Vagina (tissue), 2 donors: Measurements from ENCODE around the gene MT4. TPM values are rescaled to one million over a fixed set of nuclear protein-coding genes. Genes with fewer than 3 reads are reported as not detected.

Source experiments
- DNase-seq, 2 donors: peaks; one replicate each; pipeline ENCODE4 v3.0.0-alpha.2; 2017; ENCODE audit errors: extremely low spot score in 2 of 2
- H3K27ac ChIP-seq: fragments of 200-600 bp; sonication (generic); one replicate; pipeline ENCODE4 v1.5.1; 2019
- H3K27me3 ChIP-seq: fragments of 200-600 bp; sonication (generic); one replicate; pipeline ENCODE4 v1.5.1; 2019
- H3K36me3 ChIP-seq, 2 donors: fragments of 200-600 bp; sonication (generic); one replicate each; pipeline ENCODE4 v1.5.1; 2017 to 2019
- H3K4me1 ChIP-seq: fragments of 200-600 bp; sonication (generic); one replicate; pipeline ENCODE4 v1.5.1; 2019
- H3K4me3 ChIP-seq, 2 donors: fragments of 200-600 bp; sonication (generic); 1 replicate in 1 of 2; 2 replicates in 1 of 2; pipeline ENCODE4 v1.5.1; 2016 to 2019
- H3K9me3 ChIP-seq: fragments of 200-600 bp; sonication (generic); one replicate; pipeline ENCODE4 v1.5.1; 2019
- CTCF ChIP-seq, 3 experiments: fragments of 450-650 bp in 2 of 3; fragments of 200-600 bp in 1 of 3; sonication (generic) in 1 of 3; IDR thresholded peaks; one replicate each; pipeline ENCODE4 v1.5.1; 2017 to 2019; ENCODE audit warnings: antibody characterized with exemption in 3 of 3, mild to moderate bottlenecking in 2 of 3, moderate library complexity in 2 of 3
- POLR2A ChIP-seq, 2 donors: fragments of 450-650 bp; IDR thresholded peaks; one replicate each; pipeline ENCODE4 v1.6.1; 2017; ENCODE audit warnings: antibody characterized with exemption in 2 of 2, mild to moderate bottlenecking in 2 of 2, moderate library complexity in 2 of 2
- POLR2AphosphoS5 ChIP-seq, 2 donors: sonication (generic); formaldehyde crosslinking; IDR thresholded peaks; one replicate each; pipeline ENCODE4 v1.9.0; 2017; ENCODE audit warnings: antibody characterized with exemption in 2 of 2, mild to moderate bottlenecking in 2 of 2, low read depth in 1 of 2; ENCODE audit not compliant: insufficient read depth in 1 of 2
- intact Hi-C: fragments of 100-400 bp; cut with DNase I; formaldehyde crosslinking; loops from one replicate; pipeline ENCODE4 v1.15.1; 2023
- total RNA-seq: library from RNA; depleted of rRNA; stranded (reverse); fragments of >200 nt; gene quantifications from one replicate; pipeline ENCODE4 v1.2.3, GENCODE V29; 2016

Gene MT4
- total RNA-seq, 1 donor from 2014 or later: 25.8 TPM

GRCh38 chr16:56617212-56618085 lies 52.6 kb downstream of the MT4 start:
- peak overlapping the region; percentile 53 for H3K27ac ChIP-seq
- TF ChIP-seq POLR2A (IDR thresholded peaks at IDR 0.05) (peak in 1 of 2 donors; percentile 5), CTCF (IDR thresholded peaks at IDR 0.05) (peak in 1 of 3 experiments; percentile 14), POLR2AphosphoS5 (IDR thresholded peaks at IDR 0.05; ENCODE audit: insufficient read depth in 1 of 2, low read depth in 1 of 2) (peak in 1 of 2 donors; percentile 84)
- H3K9me3 ChIP-seq: no peaks in the 10 kb centered on the region
- H3K36me3 ChIP-seq: no peaks in the 10 kb centered on the region
- H3K4me1 ChIP-seq: peaks cover 17% of the 10 kb centered on the region
- no peaks in the 10 kb centered on the region for H3K27me3 ChIP-seq
- no peak for DNase-seq
- intact Hi-C loops: no loop called here
- peak overlapping the region; percentile 30 to 52 for H3K4me3 ChIP-seq

GRCh38 chr16:56618138-56618537 lies 53.3 kb downstream of the MT4 start:
- no peak for DNase-seq
- intact Hi-C loops: no loop called here
- Histone ChIP-seq H3K27ac (no peak overlapping the region), H3K4me1 (peaks cover 17% of the 10 kb centered on the region), H3K9me3 (no peaks in the 10 kb centered on the region), H3K27me3 (no peaks in the 10 kb centered on the region), H3K36me3 (no peaks in the 10 kb centered on the region), H3K4me3 (peak overlapping the region in 1 of 2 donors; percentile 52)
- TF ChIP-seq POLR2A (IDR thresholded peaks at IDR 0.05): no peak
- TF ChIP-seq POLR2AphosphoS5 (IDR thresholded peaks at IDR 0.05; ENCODE audit: insufficient read depth in 1 of 2, low read depth in 1 of 2): no peak
- no peak for TF ChIP-seq CTCF (IDR thresholded peaks at IDR 0.05)

Other genes starting within 250 kb of the MT4 start
- 132 TPM for gene AMFR, start 139.5 kb upstream of the MT4 start, total RNA-seq
- gene NUDT21, start 113.7 kb upstream of the MT4 start, total RNA-seq: 38.1 TPM
- 14.5 TPM for gene OGFOD1, start 113.5 kb upstream of the MT4 start, total RNA-seq
- gene BBS2, start 45.0 kb upstream of the MT4 start, total RNA-seq: 89.9 TPM
- 12.8 TPM for gene MT3, start 24.5 kb downstream of the MT4 start, total RNA-seq
- 661 TPM for gene MT2A, start 43.5 kb downstream of the MT4 start, total RNA-seq
- gene MT1E, start 60.7 kb downstream of the MT4 start, total RNA-seq: 564 TPM
- 63.3 TPM for gene MT1M, start 67.6 kb downstream of the MT4 start, total RNA-seq
- gene MT1A, start 73.6 kb downstream of the MT4 start, total RNA-seq: 110 TPM
- gene MT1B, start 86.8 kb downstream of the MT4 start, total RNA-seq: not detected
- gene MT1F, start 92.9 kb downstream of the MT4 start, total RNA-seq: 16.0 TPM
- gene MT1G, start 103.0 kb downstream of the MT4 start, total RNA-seq: not detected
- not detected for gene MT1H, start 104.7 kb downstream of the MT4 start, total RNA-seq
- 3,049 TPM for gene MT1X, start 117.4 kb downstream of the MT4 start, total RNA-seq
- gene NUP93, start 165.1 kb downstream of the MT4 start, total RNA-seq: 43.7 TPM